ENCODE results near the gene CSN1S1.

CSN1S1 gene, protein sequence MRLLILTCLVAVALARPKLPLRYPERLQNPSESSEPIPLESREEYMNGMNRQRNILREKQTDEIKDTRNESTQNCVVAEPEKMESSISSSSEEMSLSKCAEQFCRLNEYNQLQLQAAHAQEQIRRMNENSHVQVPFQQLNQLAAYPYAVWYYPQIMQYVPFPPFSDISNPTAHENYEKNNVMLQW

DNA sequence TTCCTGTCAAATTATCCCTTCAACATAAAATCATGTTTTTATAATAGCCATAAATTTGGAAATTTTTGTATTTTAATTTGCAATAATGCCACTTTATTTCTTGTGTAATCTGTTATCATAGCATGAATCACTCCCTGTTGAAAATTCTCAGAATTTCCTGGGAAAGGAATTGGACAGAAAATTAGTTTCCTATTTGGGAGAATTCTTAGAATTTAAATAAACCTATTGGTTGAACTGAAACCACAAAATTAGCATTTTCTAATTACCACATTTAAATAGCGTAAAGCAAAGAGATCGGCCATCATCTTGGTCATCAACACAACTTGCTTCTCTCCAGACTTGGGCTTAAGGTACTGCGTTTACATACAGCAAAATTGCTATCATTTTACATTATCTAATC is at the start of gene CSN1S1:
Gene CSN1S1 (plus strand): TSS at position 301 of the 400 bp plus-strand sequence. CDS start 1,488 bp downstream, outside the sequence.
- no peaks in the 10 kb centered on the region for H3K4me1 ChIP-seq
- no peaks in the 10 kb centered on the region for H4K20me1 ChIP-seq
- H3K4me2 ChIP-seq = no peak within 1 kb of the TSS
- no peak for TF ChIP-seq Cebpa-rat (IDR thresholded peaks at IDR 0.05)
- no peak within 1 kb of the TSS for H3K9ac ChIP-seq
- H3K27ac ChIP-seq = no peak within 1 kb of the TSS
- no peaks in the 10 kb centered on the region for H3K9me3 ChIP-seq
- no peaks in the 10 kb centered on the region for H3K27me3 ChIP-seq
- H3K36me3 ChIP-seq = no peaks in the 10 kb centered on the region
- no peak within 1 kb of the TSS for H3K4me3 ChIP-seq

- no peak for TF ChIP-seq Cebpa-rat (IDR thresholded peaks at IDR 0.05)
- Histone ChIP-seq H3K36me3 (no peaks in the 10 kb centered on the region), H3K4me1 (no peaks in the 10 kb centered on the region)
Observed at GRCh38 chr4:69881173-69881773, 49.6 kb upstream of the CSN1S1 start.

DNA sequence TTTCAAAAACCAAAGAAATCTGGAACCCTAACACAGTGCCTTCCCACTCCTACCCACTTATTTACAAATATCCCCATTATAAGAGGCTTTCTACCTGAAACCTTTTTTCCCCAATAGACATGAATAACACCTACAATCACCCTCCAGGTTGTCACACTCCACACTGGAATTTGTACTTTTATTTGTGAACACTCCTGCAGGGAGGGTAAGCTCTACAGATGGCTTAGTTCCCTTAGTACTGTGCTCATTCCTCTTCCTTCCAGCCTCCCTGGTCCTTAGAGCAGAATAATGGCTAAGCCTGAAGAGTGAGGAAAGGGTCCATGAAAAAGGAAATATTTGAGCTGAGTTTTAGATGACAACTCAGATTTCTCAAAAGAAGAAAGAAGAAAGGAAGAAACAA is 48.7 kb upstream of the CSN1S1 start:
- H3K9me3 ChIP-seq = peaks cover 10% of the 10 kb centered on the region
- no peak overlapping the region for H3K4me2 ChIP-seq
- no peak overlapping the region for H3K4me3 ChIP-seq
- H4K20me1 ChIP-seq = no peaks in the 10 kb centered on the region
- no peaks in the 10 kb centered on the region for H3K27me3 ChIP-seq
- no peak for TF ChIP-seq Cebpa-rat (IDR thresholded peaks at IDR 0.05)
- no peak overlapping the region for H3K27ac ChIP-seq
- H3K4me1 ChIP-seq = no peaks in the 10 kb centered on the region
- no peaks in the 10 kb centered on the region for H3K36me3 ChIP-seq
- no peak overlapping the region for H3K9ac ChIP-seq

More at GRCh38 chr4:69881173-69881773, 49.6 kb upstream of the CSN1S1 start:
- H3K27me3 ChIP-seq = no peaks in the 10 kb centered on the region
- H4K20me1 ChIP-seq = no peaks in the 10 kb centered on the region
- H3K27ac ChIP-seq = no peak overlapping the region
- H3K9ac ChIP-seq = no peak overlapping the region
- no peak overlapping the region for H3K4me3 ChIP-seq
- peaks cover 10% of the 10 kb centered on the region for H3K9me3 ChIP-seq
- no peak overlapping the region for H3K4me2 ChIP-seq

- no peak for TF ChIP-seq Cebpa-rat (IDR thresholded peaks at IDR 0.05)
- peaks cover 7% of the 10 kb centered on the region for H3K9me3 ChIP-seq
- H3K4me3 ChIP-seq = no peak overlapping the region
- H3K27ac ChIP-seq = no peak overlapping the region
- no peaks in the 10 kb centered on the region for H3K36me3 ChIP-seq
- H3K4me2 ChIP-seq = no peak overlapping the region
- H4K20me1 ChIP-seq = no peaks in the 10 kb centered on the region
- no peaks in the 10 kb centered on the region for H3K27me3 ChIP-seq
- no peak overlapping the region for H3K9ac ChIP-seq
- H3K4me1 ChIP-seq = no peaks in the 10 kb centered on the region
Observed at GRCh38 chr4:69888336-69888735, 42.5 kb upstream of the CSN1S1 start.

GRCh38 chr4:69894186-69894585 is 36.7 kb upstream of the CSN1S1 start:
- Histone ChIP-seq H3K27me3 (no peaks in the 10 kb centered on the region), H3K27ac (no peak overlapping the region), H4K20me1 (no peaks in the 10 kb centered on the region), H3K4me1 (no peaks in the 10 kb centered on the region), H3K9ac (no peak overlapping the region), H3K9me3 (no peaks in the 10 kb centered on the region), H3K4me3 (no peak overlapping the region), H3K4me2 (no peak overlapping the region), H3K36me3 (no peaks in the 10 kb centered on the region)
- TF ChIP-seq Cebpa-rat (IDR thresholded peaks at IDR 0.05) = no peak

GRCh38 chr4:69894721-69895120 is 36.1 kb upstream of the CSN1S1 start:
- Histone ChIP-seq H4K20me1 (no peaks in the 10 kb centered on the region), H3K9ac (no peak overlapping the region), H3K27me3 (no peaks in the 10 kb centered on the region), H3K4me1 (no peaks in the 10 kb centered on the region), H3K4me2 (no peak overlapping the region), H3K9me3 (no peaks in the 10 kb centered on the region), H3K36me3 (no peaks in the 10 kb centered on the region), H3K27ac (no peak overlapping the region), H3K4me3 (no peak overlapping the region)
- TF ChIP-seq Cebpa-rat (IDR thresholded peaks at IDR 0.05) = no peak

GRCh38 chr4:69896530-69897116 is 34.2 kb upstream of the CSN1S1 start:
- H3K9me3 ChIP-seq = no peaks in the 10 kb centered on the region
- TF ChIP-seq Cebpa-rat (IDR thresholded peaks at IDR 0.05) = no peak
- no peak overlapping the region for H3K9ac ChIP-seq

GRCh38 chr4:69907151-69907550 is 23.7 kb upstream of the CSN1S1 start:
- TF ChIP-seq Cebpa-rat (IDR thresholded peaks at IDR 0.05) = no peak
- Histone ChIP-seq H3K9ac (no peak overlapping the region), H3K27ac (no peak overlapping the region), H3K4me2 (no peak overlapping the region), H3K4me1 (no peaks in the 10 kb centered on the region), H3K9me3 (no peaks in the 10 kb centered on the region), H3K36me3 (no peaks in the 10 kb centered on the region), H3K4me3 (no peak overlapping the region), H3K27me3 (no peaks in the 10 kb centered on the region), H4K20me1 (no peaks in the 10 kb centered on the region)

More at GRCh38 chr4:69896530-69897116, 34.2 kb upstream of the CSN1S1 start:
- H3K27me3 ChIP-seq = no peaks in the 10 kb centered on the region
- H3K4me3 ChIP-seq = no peak overlapping the region
- H3K36me3 ChIP-seq = no peaks in the 10 kb centered on the region
- no peaks in the 10 kb centered on the region for H4K20me1 ChIP-seq
- no peak overlapping the region for H3K4me2 ChIP-seq
- no peak overlapping the region for H3K27ac ChIP-seq
- no peaks in the 10 kb centered on the region for H3K4me1 ChIP-seq

DNA sequence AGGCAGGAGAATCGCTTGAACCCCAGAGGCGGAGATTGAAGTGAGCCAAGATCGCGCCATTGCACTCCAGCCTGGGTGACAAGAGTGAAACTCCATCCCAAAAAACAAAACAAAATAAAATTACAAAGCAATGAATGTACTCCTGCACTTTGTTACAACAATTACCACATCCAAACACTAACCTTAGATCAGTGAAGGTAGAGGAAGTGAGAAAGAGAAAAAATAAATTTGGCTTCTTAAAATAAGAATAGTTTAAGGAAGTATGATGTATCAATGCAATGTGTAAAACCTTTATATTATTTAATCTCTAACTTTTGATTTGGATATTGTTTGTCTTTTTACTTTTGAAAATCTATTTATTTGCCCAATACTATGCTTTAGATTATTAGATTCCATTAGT is 21.7 kb upstream of the CSN1S1 start:
- Histone ChIP-seq H3K36me3 (no peaks in the 10 kb centered on the region), H3K9ac (no peak overlapping the region), H3K4me3 (no peak overlapping the region), H3K27me3 (no peaks in the 10 kb centered on the region), H3K9me3 (no peaks in the 10 kb centered on the region), H4K20me1 (no peaks in the 10 kb centered on the region), H3K4me1 (no peaks in the 10 kb centered on the region), H3K27ac (no peak overlapping the region), H3K4me2 (no peak overlapping the region)
- TF ChIP-seq Cebpa-rat (IDR thresholded peaks at IDR 0.05) = no peak

DNA sequence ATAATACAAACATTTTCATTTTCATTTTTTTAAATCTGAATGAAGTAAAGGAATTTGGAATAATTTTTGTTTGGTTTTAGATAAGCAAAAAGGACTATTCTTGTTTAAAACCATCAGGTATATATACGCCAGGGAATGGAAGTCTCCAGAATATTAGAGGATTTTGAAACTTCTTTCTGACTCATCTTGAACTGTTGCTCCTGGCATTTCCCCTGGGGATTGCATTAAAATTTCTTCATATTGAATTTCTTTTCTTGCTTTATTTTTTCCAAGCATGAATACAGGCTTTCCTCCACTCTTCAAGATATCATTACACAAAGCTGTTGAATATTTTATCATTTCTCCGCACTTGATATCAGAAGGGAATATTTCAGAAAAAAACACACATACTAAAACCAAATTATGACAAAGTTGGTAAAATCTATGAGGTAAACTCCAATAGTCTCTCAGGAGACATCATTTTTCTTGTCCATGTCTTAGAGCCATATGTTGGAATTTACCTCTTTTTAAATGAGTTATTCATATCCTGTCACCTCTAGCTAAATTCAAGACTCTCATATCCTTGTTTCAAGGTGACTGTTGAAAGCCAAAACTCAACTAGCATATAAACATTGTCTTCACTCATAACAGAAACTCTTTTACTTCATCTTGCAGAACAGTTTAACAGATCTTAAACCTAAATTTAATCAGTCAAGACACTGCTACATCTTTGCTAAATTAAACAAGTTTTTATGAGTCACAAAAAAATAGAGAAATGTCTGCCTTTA is 20.7 kb upstream of the CSN1S1 start:
- Histone ChIP-seq H3K4me3 (no peak overlapping the region), H3K9ac (no peak overlapping the region), H3K9me3 (no peaks in the 10 kb centered on the region), H3K36me3 (no peaks in the 10 kb centered on the region), H3K27ac (no peak overlapping the region), H3K27me3 (no peaks in the 10 kb centered on the region), H3K4me2 (no peak overlapping the region), H4K20me1 (no peaks in the 10 kb centered on the region), H3K4me1 (no peaks in the 10 kb centered on the region)
- no peak for TF ChIP-seq Cebpa-rat (IDR thresholded peaks at IDR 0.05)
